Breast epithelium (tissue), 4 donors: ENCODE results near the gene ZBTB39. TPM values are rescaled to one million over a fixed set of nuclear protein-coding genes. Genes with fewer than 3 reads are reported as not detected.

Experiments
- DNase-seq, 2 donors: peaks; one replicate each; pipeline ENCODE4 v3.0.0-alpha.2; 2019; ENCODE audit warnings: low spot score in 2 of 2
- H3K27ac ChIP-seq, 2 donors: fragments of 200-600 bp; sonication (generic) in 1 of 2; one replicate each; pipeline ENCODE4 v1.5.1; 2016 to 2019; ENCODE audit warnings: mild to moderate bottlenecking in 1 of 2
- H3K27me3 ChIP-seq, 2 donors: fragments of 200-600 bp; sonication (generic) in 1 of 2; one replicate each; pipeline versions ENCODE4 v1.5.1 to v1.6.0; 2017 to 2019; ENCODE audit warnings: control low read depth in 1 of 2, mild to moderate bottlenecking in 1 of 2
- H3K36me3 ChIP-seq: fragments of 200-600 bp; one replicate; pipeline ENCODE4 v1.5.1; 2019
- H3K4me1 ChIP-seq, 2 donors: fragments of 200-600 bp; sonication (generic); one replicate each; pipeline ENCODE4 v1.5.1; 2016 to 2019; ENCODE audit warnings: control low read depth in 1 of 2
- H3K4me3 ChIP-seq, 3 donors: fragments of 200-600 bp; sonication (generic); 1 replicate in 2 of 3; 2 replicates in 1 of 3; pipeline ENCODE4 v1.5.1; 2016 to 2019; ENCODE audit warnings: mild to moderate bottlenecking in 3 of 3, moderate library complexity in 2 of 3
- H3K9me3 ChIP-seq, 2 donors: fragments of 200-600 bp; sonication (generic) in 1 of 2; one replicate each; pipeline ENCODE4 v1.5.1; 2016 to 2019; ENCODE audit warnings: control low read depth in 1 of 2
- CTCF ChIP-seq, 3 donors: fragments of 450-650 bp; IDR thresholded peaks; one replicate each; pipeline ENCODE4 v1.5.1; 2016 to 2017; ENCODE audit warnings: antibody characterized with exemption in 3 of 3, mild to moderate bottlenecking in 3 of 3, moderate library complexity in 3 of 3
- POLR2A ChIP-seq: fragments of 450-650 bp; IDR thresholded peaks from one replicate; pipeline ENCODE4 v1.6.1; 2016; ENCODE audit warnings: antibody characterized with exemption, mild to moderate bottlenecking, moderate library complexity
- POLR2AphosphoS5 ChIP-seq, 3 donors: sonication (generic); formaldehyde crosslinking; IDR thresholded peaks; one replicate each; pipeline ENCODE4 v1.6.1; 2017; ENCODE audit warnings: antibody characterized with exemption in 3 of 3
- intact Hi-C: fragments of 100-400 bp; cut with DNase I; formaldehyde crosslinking; loops from one replicate; pipeline ENCODE4 v1.15.1; 2023; ENCODE audit warnings: low total_unique reads
- total RNA-seq, 3 donors: library from RNA; depleted of rRNA; stranded (reverse); fragments of >200 nt; gene quantifications; one replicate each; pipeline ENCODE4 v1.1.0, GENCODE V29; 2016

ZBTB39 gene
- total RNA-seq, 3 donors from 2014 or later: 4.3 to 6.6 (median 6.1) TPM

GRCh38 chr12:57046086-57046791 is 39.9 kb upstream of the ZBTB39 start:
- Histone ChIP-seq H3K27me3 (no peaks in the 10 kb centered on the region), H3K36me3 (no peaks in the 10 kb centered on the region), H3K9me3 (no peaks in the 10 kb centered on the region), H3K27ac (no peak overlapping the region), H3K4me1 (no peaks in the 10 kb centered on the region), H3K4me3 (no peak overlapping the region)
- no peak for TF ChIP-seq POLR2A
- TF ChIP-seq CTCF (IDR thresholded peaks at IDR 0.05): no peak
- no peak for TF ChIP-seq POLR2AphosphoS5 (IDR thresholded peaks at IDR 0.05)
- no peak for DNase-seq
- intact Hi-C loops: no loop called here

- no peaks in the 10 kb centered on the region for H3K4me1 ChIP-seq
- H3K9me3 ChIP-seq: no peaks in the 10 kb centered on the region
- H3K27ac ChIP-seq: no peak overlapping the region
- TF ChIP-seq POLR2AphosphoS5 (IDR thresholded peaks at IDR 0.05) (no peak), CTCF (IDR thresholded peaks at IDR 0.05) (no peak), POLR2A (no peak)
- intact Hi-C loops: no loop called here
- no peak for DNase-seq
- H3K36me3 ChIP-seq: no peaks in the 10 kb centered on the region
- no peak overlapping the region for H3K4me3 ChIP-seq
- no peaks in the 10 kb centered on the region for H3K27me3 ChIP-seq
Observed at GRCh38 chr12:57044889-57045288, 38.5 kb upstream of the ZBTB39 start.

GRCh38 chr12:57044468-57044867 is 38.1 kb upstream of the ZBTB39 start:
- Histone ChIP-seq H3K36me3 (no peaks in the 10 kb centered on the region), H3K4me3 (no peak overlapping the region), H3K27ac (no peak overlapping the region), H3K27me3 (no peaks in the 10 kb centered on the region), H3K4me1 (no peaks in the 10 kb centered on the region), H3K9me3 (no peaks in the 10 kb centered on the region)
- no peak for DNase-seq
- TF ChIP-seq POLR2A (no peak), POLR2AphosphoS5 (IDR thresholded peaks at IDR 0.05) (no peak), CTCF (IDR thresholded peaks at IDR 0.05) (no peak)
- intact Hi-C loops: no loop called here

- no peak overlapping the region for H3K4me3 ChIP-seq
- intact Hi-C loops: no loop called here
- DNase-seq: no peak
- no peaks in the 10 kb centered on the region for H3K4me1 ChIP-seq
- no peaks in the 10 kb centered on the region for H3K36me3 ChIP-seq
- H3K27ac ChIP-seq: no peak overlapping the region
- no peaks in the 10 kb centered on the region for H3K9me3 ChIP-seq
- no peaks in the 10 kb centered on the region for H3K27me3 ChIP-seq
- no peak for TF ChIP-seq CTCF (IDR thresholded peaks at IDR 0.05)
- TF ChIP-seq POLR2A: no peak
- TF ChIP-seq POLR2AphosphoS5 (IDR thresholded peaks at IDR 0.05): no peak
Observed at GRCh38 chr12:57042695-57043094, 36.3 kb upstream of the ZBTB39 start.

GRCh38 chr12:57040750-57041149 is 34.4 kb upstream of the ZBTB39 start:
- intact Hi-C loops: no loop called here
- no peak overlapping the region for H3K27ac ChIP-seq
- TF ChIP-seq POLR2AphosphoS5 (IDR thresholded peaks at IDR 0.05) (no peak), POLR2A (no peak), CTCF (IDR thresholded peaks at IDR 0.05) (no peak)
- no peaks in the 10 kb centered on the region for H3K4me1 ChIP-seq
- no peaks in the 10 kb centered on the region for H3K27me3 ChIP-seq
- no peak for DNase-seq
- no peaks in the 10 kb centered on the region for H3K36me3 ChIP-seq
- no peak overlapping the region for H3K4me3 ChIP-seq
- no peaks in the 10 kb centered on the region for H3K9me3 ChIP-seq
